H1 (cell line): Measurements from ENCODE around the gene INPP5B. TPM values are rescaled to one million over a fixed set of nuclear protein-coding genes. Genes with fewer than 3 reads are reported as not detected.

Source experiments
- ASH2L ChIP-seq: fragments of 200-600, 300-600 bp; sonication (generic); IDR thresholded peaks from one replicate; pipeline ENCODE4 v1.7.1; 2017; ENCODE audit warnings: low read length
- CHD1 ChIP-seq: IDR thresholded peaks from 2 replicates; pipeline ENCODE4 v1.6.1; 2012; ENCODE audit warnings: low read depth, low read length, improper control_type of control experiment
- CHD7 ChIP-seq: fragments of 300-600 bp; sonication (generic); IDR thresholded peaks from 2 replicates; pipeline ENCODE4 v1.7.1; 2012; ENCODE audit warnings: low read length, moderate library complexity, mild to moderate bottlenecking, inconsistent platforms; ENCODE audit not compliant: insufficient replicate concordance
- HDAC2 ChIP-seq, 2 experiments: fragments of 300-600 bp in 1 of 2; sonication (generic) in 1 of 2; IDR thresholded peaks; 2 replicates each; pipeline ENCODE4 v1.6.1; 2011 to 2012; ENCODE audit warnings: low read depth in 2 of 2, low read length in 2 of 2, mild to moderate bottlenecking in 2 of 2, moderate library complexity in 2 of 2, borderline replicate concordance in 1 of 2, inconsistent platforms in 1 of 2
- KDM1A ChIP-seq: fragments of 200-600, 300-600 bp; sonication (generic); IDR thresholded peaks from 2 replicates; pipeline ENCODE4 v1.7.1; 2016; ENCODE audit warnings: mild to moderate bottlenecking, low read length, borderline replicate concordance
- POLR2A ChIP-seq, 2 experiments: IDR thresholded peaks; 1 replicate in 1 of 2; 2 replicates in 1 of 2; pipeline ENCODE4 v1.6.1; 2011; ENCODE audit warnings: low read depth in 2 of 2, low read length in 2 of 2, mild to moderate bottlenecking in 2 of 2; ENCODE audit errors: control extremely low read depth in 1 of 2
- SAP30 ChIP-seq: fragments of 300-600 bp; sonication (generic); IDR thresholded peaks from 2 replicates; pipeline ENCODE4 v1.7.1; 2012; ENCODE audit warnings: low read length, moderate library complexity, mild to moderate bottlenecking, inconsistent platforms; ENCODE audit not compliant: insufficient read depth, insufficient replicate concordance
- polyA plus RNA-seq, 7 experiments: library from polyadenylated mRNA; depleted of rRNA in 3 of 7; stranded (reverse) in 5 of 7; unstranded in 2 of 7; fragments of >200 nt in 5 of 7; fragments of 200-250 nt in 2 of 7; gene quantifications; 1 replicate in 5 of 7; 2 replicates in 1 of 7; 4 replicates in 1 of 7; pipeline versions ENCODE4 v1.2.1 to v1.2.3, GENCODE V29; 2011 to 2013; ENCODE audit warnings: missing spikeins in 2 of 7, mixed read lengths in 2 of 7
- total RNA-seq: library from RNA; stranded (reverse); fragmentation: NEBNext Ultra II Directional; extraction: Animal tissue kit (Norgen Biotek cat#: 25700); gene quantifications from 2 replicates; pipeline ENCODE4 v1.2.1, GENCODE V29; 2021
- TF ChIP-seq, protein P1 (sequence below): IDR thresholded peaks from 2 replicates; pipeline ENCODE4 v1.6.1; 2011; ENCODE audit warnings: low read depth, mild to moderate bottlenecking, low read length; ENCODE audit not compliant: insufficient read depth

The INPP5B gene
- total and polyA plus RNA-seq, 2 of the 8 experiments (the other 6 are each of a cell fraction or from before 2014, with no cell fraction given) = 14.0 to 23.7 TPM

GRCh38 chr1:37952738-37953137 lies 5.9 kb upstream of the INPP5B start (continued):
- TF ChIP-seq CHD7 (no peak), SAP30 (no peak), POLR2A (IDR thresholded peaks at IDR 0.05; ENCODE audit: control extremely low read depth in 1 of 2, low read depth in 2 of 2, low read length in 2 of 2) (no peak), HDAC2 (IDR thresholded peaks at IDR 0.05; ENCODE audit: borderline replicate concordance in 1 of 2, low read depth in 2 of 2, low read length in 2 of 2) (no peak), ASH2L (no peak), KDM1A (no peak), CHD1 (no peak)
- TF ChIP-seq, protein P1, sequence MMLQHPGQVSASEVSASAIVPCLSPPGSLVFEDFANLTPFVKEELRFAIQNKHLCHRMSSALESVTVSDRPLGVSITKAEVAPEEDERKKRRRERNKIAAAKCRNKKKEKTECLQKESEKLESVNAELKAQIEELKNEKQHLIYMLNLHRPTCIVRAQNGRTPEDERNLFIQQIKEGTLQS = no peak
